ENCODE results near the gene NDRG2. TPM values are rescaled to one million over a fixed set of nuclear protein-coding genes. Genes with fewer than 3 reads are reported as not detected.

NDRG2 gene
- polyA plus RNA-seq, 3 donors: 6.8 to 11.7 (median 11.1) TPM

DNA sequence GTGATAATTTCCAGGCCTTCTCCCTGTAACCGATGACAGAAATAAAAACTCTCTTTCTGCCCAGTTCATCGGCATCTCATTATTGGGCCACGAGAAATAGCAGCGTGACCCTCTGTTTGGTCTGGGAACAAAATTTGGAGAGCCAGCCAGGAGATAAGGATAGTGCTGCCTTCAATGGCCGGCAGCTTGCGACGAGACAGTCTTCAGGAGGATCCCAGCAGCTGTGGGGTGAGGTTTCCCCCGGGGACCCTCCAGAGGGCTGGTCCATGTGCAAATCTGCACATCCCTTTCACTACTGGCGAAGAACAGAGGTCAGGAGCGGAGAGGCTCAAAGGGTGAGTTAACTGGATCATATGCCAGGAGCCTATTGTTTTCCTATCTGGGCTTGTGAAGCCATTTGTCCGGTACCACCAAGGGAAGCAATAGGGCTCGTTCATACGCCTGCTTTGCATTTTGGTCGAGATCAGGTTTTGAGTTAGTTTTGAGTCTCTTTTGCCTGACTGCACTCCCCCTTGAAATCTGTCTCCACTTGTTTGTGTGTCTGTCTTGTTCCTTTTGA, 21.0 kb downstream of the NDRG2 start:
- H2AFZ ChIP-seq (ENCODE audit: insufficient read depth, low read depth, low read length, poor library complexity, severe bottlenecking): no peak overlapping the region
- H3K9ac ChIP-seq (ENCODE audit: insufficient read depth, low read length, poor library complexity, severe bottlenecking): no peak overlapping the region
- H3K27ac ChIP-seq (ENCODE audit: low read depth in 1 of 2, low read length in 2 of 2): no peak overlapping the region
- no peaks in the 10 kb centered on the region for H4K20me1 ChIP-seq (ENCODE audit: insufficient read depth, low read length)
- H3K27me3 ChIP-seq (ENCODE audit: control insufficient read depth in 2 of 2, insufficient read depth in 2 of 2, low read length in 2 of 2): no peaks in the 10 kb centered on the region
- H3K4me3 ChIP-seq (replicated peaks in 1 of 3; ENCODE audit: low read depth in 2 of 3, low read length in 3 of 3): no peak overlapping the region
- TF ChIP-seq, protein P1, sequence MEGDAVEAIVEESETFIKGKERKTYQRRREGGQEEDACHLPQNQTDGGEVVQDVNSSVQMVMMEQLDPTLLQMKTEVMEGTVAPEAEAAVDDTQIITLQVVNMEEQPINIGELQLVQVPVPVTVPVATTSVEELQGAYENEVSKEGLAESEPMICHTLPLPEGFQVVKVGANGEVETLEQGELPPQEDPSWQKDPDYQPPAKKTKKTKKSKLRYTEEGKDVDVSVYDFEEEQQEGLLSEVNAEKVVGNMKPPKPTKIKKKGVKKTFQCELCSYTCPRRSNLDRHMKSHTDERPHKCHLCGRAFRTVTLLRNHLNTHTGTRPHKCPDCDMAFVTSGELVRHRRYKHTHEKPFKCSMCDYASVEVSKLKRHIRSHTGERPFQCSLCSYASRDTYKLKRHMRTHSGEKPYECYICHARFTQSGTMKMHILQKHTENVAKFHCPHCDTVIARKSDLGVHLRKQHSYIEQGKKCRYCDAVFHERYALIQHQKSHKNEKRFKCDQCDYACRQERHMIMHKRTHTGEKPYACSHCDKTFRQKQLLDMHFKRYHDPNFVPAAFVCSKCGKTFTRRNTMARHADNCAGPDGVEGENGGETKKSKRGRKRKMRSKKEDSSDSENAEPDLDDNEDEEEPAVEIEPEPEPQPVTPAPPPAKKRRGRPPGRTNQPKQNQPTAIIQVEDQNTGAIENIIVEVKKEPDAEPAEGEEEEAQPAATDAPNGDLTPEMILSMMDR (IDR thresholded peaks at IDR 0.05): no peak
- H3K9me3 Mint-ChIP-seq: peaks cover 0 to 1% (median 0%) of the 10 kb centered on the region in 7 donors
- H3K4me3 Mint-ChIP-seq: no peak overlapping the region
- no peaks in the 10 kb centered on the region for H3K4me1 Mint-ChIP-seq
- no peaks in the 10 kb centered on the region for H3K4me1 ChIP-seq (ENCODE audit: control insufficient read depth in 1 of 2, insufficient read depth in 2 of 2, low read length in 2 of 2)
- no peaks in the 10 kb centered on the region for H3K79me2 ChIP-seq (ENCODE audit: insufficient read depth, low read length)
- no peak overlapping the region for H3K27ac Mint-ChIP-seq
- intact Hi-C loops (cut with micrococcal nuclease): no loop called here
- no peaks in the 10 kb centered on the region for H3K36me3 ChIP-seq (replicated peaks in 1 of 2; ENCODE audit: control insufficient read depth in 1 of 2, insufficient read depth in 2 of 2, low read length in 2 of 2)
- no peaks in the 10 kb centered on the region for H3K9me3 ChIP-seq (replicated peaks in 1 of 2; ENCODE audit: control insufficient read depth in 1 of 2, insufficient read depth in 1 of 2, low read length in 2 of 2)
- no peak for DNase-seq
- peaks cover 0 to 3% (median 0%) of the 10 kb centered on the region in 3 donors for H3K27me3 Mint-ChIP-seq (ENCODE audit: low read depth in 3 of 3)
- 100% methylated on average over 7 of the region's 14 CpGs for WGBS (ENCODE audit: insufficient coverage)
- no peak overlapping the region for H3K4me2 ChIP-seq (replicated peaks; ENCODE audit: extremely low read depth, low read length, poor library complexity, severe bottlenecking)
- no peaks in the 10 kb centered on the region for H3K36me3 Mint-ChIP-seq

DNA sequence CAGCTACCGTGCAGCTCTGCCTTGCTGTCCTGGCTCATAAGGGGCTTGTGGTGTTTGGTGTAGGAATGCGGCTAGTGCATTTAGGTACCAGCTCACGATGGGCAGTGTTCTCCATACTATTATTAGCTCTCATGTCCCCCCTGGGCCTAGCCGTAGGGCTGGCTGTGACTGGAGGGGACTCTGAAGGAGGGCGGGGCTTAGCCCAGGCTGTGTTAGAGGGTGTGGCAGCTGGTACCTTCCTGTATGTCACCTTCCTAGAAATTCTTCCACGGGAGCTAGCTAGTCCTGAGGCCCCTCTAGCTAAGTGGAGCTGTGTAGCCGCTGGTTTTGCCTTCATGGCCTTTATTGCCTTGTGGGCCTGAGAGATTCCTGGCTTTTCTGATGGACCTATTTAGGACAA, 23.6 kb downstream of the NDRG2 start:
- Mint-ChIP-seq H3K4me1 (no peaks in the 10 kb centered on the region), H3K36me3 (peaks cover 12 to 15% of the 10 kb centered on the region in 2 donors), H3K4me3 (no peak overlapping the region), H3K27ac (no peak overlapping the region), H3K27me3 (ENCODE audit: low read depth in 3 of 3) (peaks cover 0 to 4% (median 0%) of the 10 kb centered on the region in 3 donors), H3K9me3 (peaks cover 0 to 1% (median 0%) of the 10 kb centered on the region in 7 donors)
- WGBS (ENCODE audit: insufficient coverage): 74% methylated on average over 3 of the region's 7 CpGs
- no peak for DNase-seq
- Histone ChIP-seq H3K36me3 (replicated peaks in 1 of 2; ENCODE audit: control insufficient read depth in 1 of 2, insufficient read depth in 2 of 2, low read length in 2 of 2) (peaks cover 12 to 14% of the 10 kb centered on the region in 2 donors), H4K20me1 (ENCODE audit: insufficient read depth, low read length) (no peaks in the 10 kb centered on the region), H3K9ac (ENCODE audit: insufficient read depth, low read length, poor library complexity, severe bottlenecking) (no peak overlapping the region), H3K4me1 (ENCODE audit: control insufficient read depth in 1 of 2, insufficient read depth in 2 of 2, low read length in 2 of 2) (no peaks in the 10 kb centered on the region), H3K27ac (ENCODE audit: low read depth in 1 of 2, low read length in 2 of 2) (no peak overlapping the region), H3K4me2 (replicated peaks; ENCODE audit: extremely low read depth, low read length, poor library complexity, severe bottlenecking) (no peak overlapping the region), H3K9me3 (replicated peaks in 1 of 2; ENCODE audit: control insufficient read depth in 1 of 2, insufficient read depth in 1 of 2, low read length in 2 of 2) (no peaks in the 10 kb centered on the region), H2AFZ (ENCODE audit: insufficient read depth, low read depth, low read length, poor library complexity, severe bottlenecking) (no peak overlapping the region), H3K27me3 (ENCODE audit: control insufficient read depth in 2 of 2, insufficient read depth in 2 of 2, low read length in 2 of 2) (no peaks in the 10 kb centered on the region), H3K4me3 (replicated peaks in 1 of 3; ENCODE audit: low read depth in 2 of 3, low read length in 3 of 3) (no peak overlapping the region), H3K79me2 (ENCODE audit: insufficient read depth, low read length) (no peaks in the 10 kb centered on the region)
- intact Hi-C loops (cut with micrococcal nuclease): no loop called here
- TF ChIP-seq, protein P1 (IDR thresholded peaks at IDR 0.05): no peak
